H1 (cell line): ENCODE data around the gene MYH7B. TPM values are rescaled to one million over a fixed set of nuclear protein-coding genes. Genes with fewer than 3 reads are reported as not detected.

Source experiments
- CTCF ChIA-PET: fragments of 300-600 bp; sonication (Branson Sonifier 250); formaldehyde crosslinking; loops from one replicate; lab custom pipeline; 2021; ENCODE audit not compliant: partially characterized antibody; lab: Charles Lee
- POLR2A ChIA-PET: fragments of 300-600 bp; sonication (Branson Sonifier 250); formaldehyde crosslinking; loops from one replicate; lab custom pipeline; 2021; ENCODE audit warnings: inconsistent platforms; ENCODE audit not compliant: partially characterized antibody; lab: Charles Lee
- DNase-seq, 2 experiments: peaks; one replicate each; pipeline versions ENCODE4 v3.0.0 to v3.0.0-alpha.2; 2010 to 2022; ENCODE audit warnings: low spot score in 2 of 2, low read depth in 1 of 2, mixed read lengths in 1 of 2
- FAIRE-seq: peaks from 2 replicates; lab custom pipeline; 2011; peaks lifted over from hg19 to GRCh38; lab: Jason Lieb, UNC
- H2AFZ ChIP-seq: 2 replicates; pipeline ENCODE4 v1.8.1; 2012; ENCODE audit warnings: low read length, inconsistent platforms
- H2AK5ac ChIP-seq: 2 replicates; pipeline ENCODE4 v1.6.1; 2013; ENCODE audit warnings: low read depth, low read length
- H2BK120ac ChIP-seq: replicated peaks from 2 replicates; pipeline ENCODE3; 2013; ENCODE audit warnings: low read depth, low read length, inconsistent platforms
- H2BK12ac ChIP-seq: 2 replicates; pipeline ENCODE4 v1.6.1; 2013; ENCODE audit warnings: low read depth, low read length
- H2BK15ac ChIP-seq: 2 replicates; pipeline ENCODE4 v1.6.1; 2013; ENCODE audit warnings: low read length
- H2BK20ac ChIP-seq: 2 replicates; pipeline ENCODE4 v1.6.1; 2013; ENCODE audit warnings: low read length
- H2BK5ac ChIP-seq: 2 replicates; pipeline ENCODE4 v1.6.1; 2013; ENCODE audit warnings: low read depth, low read length
- H3K14ac ChIP-seq: 2 replicates; pipeline ENCODE4 v1.6.1; 2013; ENCODE audit warnings: inconsistent platforms; ENCODE audit not compliant: insufficient read length
- H3K18ac ChIP-seq: 2 replicates; pipeline ENCODE4 v1.6.1; 2013; ENCODE audit warnings: low read length; ENCODE audit errors: extremely low read depth
- H3K23ac ChIP-seq: 2 replicates; pipeline ENCODE4 v1.6.1; 2013; ENCODE audit warnings: inconsistent platforms; ENCODE audit not compliant: insufficient read length
- H3K23me2 ChIP-seq: 2 replicates; pipeline ENCODE4 v1.6.1; 2013; ENCODE audit warnings: low read depth, low read length
- H3K27ac ChIP-seq: 2 replicates; pipeline ENCODE4 v1.6.1; 2011; ENCODE audit warnings: low read depth, low read length, inconsistent platforms
- H3K27me3 ChIP-seq, 4 experiments: replicated peaks in 1 of 4; 1 replicate in 1 of 4; 2 replicates in 3 of 4; pipeline versions ENCODE4 v1.6.1 to v1.8.1; 2011 to 2013; ENCODE audit warnings: low read length in 3 of 4, mild to moderate bottlenecking in 3 of 4, inconsistent platforms in 2 of 4, mixed read lengths in 2 of 4, moderate library complexity in 1 of 4; ENCODE audit not compliant: control insufficient read depth in 3 of 4, insufficient read depth in 3 of 4; ENCODE audit errors: extremely low read depth in 1 of 4
- H3K36me3 ChIP-seq, 4 experiments: 2 replicates each; pipeline versions ENCODE4 v1.6.1 to v1.8.1; 2011 to 2013; ENCODE audit warnings: mild to moderate bottlenecking in 4 of 4, low read length in 3 of 4, moderate library complexity in 2 of 4, control low read depth in 1 of 4, inconsistent platforms in 1 of 4; ENCODE audit not compliant: insufficient read depth in 4 of 4, control insufficient read depth in 2 of 4
- H3K4ac ChIP-seq: replicated peaks from 2 replicates; pipeline ENCODE3; 2013; ENCODE audit warnings: low read length, low read depth, mixed read lengths, inconsistent platforms; ENCODE audit not compliant: insufficient read length
- H3K4me1 ChIP-seq, 4 experiments: replicated peaks in 1 of 4; 1 replicate in 1 of 4; 2 replicates in 3 of 4; pipeline versions ENCODE4 v1.6.1 to v1.8.1; 2011 to 2013; ENCODE audit warnings: low read length in 3 of 4, inconsistent platforms in 2 of 4, mixed read lengths in 1 of 4; ENCODE audit not compliant: insufficient read depth in 4 of 4, control insufficient read depth in 3 of 4
- H3K4me2 ChIP-seq, 2 experiments: 2 replicates each; pipeline versions ENCODE4 v1.6.1 to v1.8.1; 2011 to 2013; ENCODE audit warnings: low read depth in 2 of 2, low read length in 2 of 2, control low read depth in 1 of 2, inconsistent platforms in 1 of 2, mild to moderate bottlenecking in 1 of 2; ENCODE audit not compliant: insufficient read depth in 1 of 2
- H3K4me3 ChIP-seq, 4 experiments: fragments of 200-600, 300-600 bp in 1 of 4; sonication (generic), shearing (Covaris generic), sonication (Bioruptor Twin) in 1 of 4; 2 replicates each; pipeline versions ENCODE4 v1.5.1 to v1.8.1; 2011 to 2016; ENCODE audit warnings: low read length in 4 of 4, low read depth in 3 of 4, control low read depth in 2 of 4, inconsistent platforms in 2 of 4, mild to moderate bottlenecking in 2 of 4, mixed read lengths in 1 of 4, moderate library complexity in 1 of 4; ENCODE audit not compliant: insufficient read depth in 2 of 4; ENCODE audit errors: extremely low read depth in 1 of 4
- H3K56ac ChIP-seq: replicated peaks from 2 replicates; pipeline ENCODE3; 2013; ENCODE audit warnings: low read depth, mild to moderate bottlenecking, mixed read lengths, low read length, inconsistent platforms; ENCODE audit not compliant: insufficient read length
- H3K79me1 ChIP-seq: 2 replicates; pipeline ENCODE4 v1.6.1; 2013; ENCODE audit warnings: low read depth, low read length, control low read depth
- H3K79me2 ChIP-seq, 2 experiments: 2 replicates each; pipeline versions ENCODE4 v1.6.1 to v1.8.1; 2012 to 2013; ENCODE audit warnings: low read length in 2 of 2, mild to moderate bottlenecking in 2 of 2, inconsistent platforms in 1 of 2; ENCODE audit not compliant: insufficient read depth in 2 of 2, control insufficient read depth in 1 of 2
- H3K9ac ChIP-seq, 4 experiments: replicated peaks in 1 of 4; 1 replicate in 1 of 4; 2 replicates in 3 of 4; pipeline versions ENCODE4 v1.6.1 to v1.8.1; 2011 to 2013; ENCODE audit warnings: low read depth in 3 of 4, low read length in 3 of 4, control low read depth in 2 of 4, mild to moderate bottlenecking in 2 of 4, moderate library complexity in 2 of 4, inconsistent platforms in 1 of 4; ENCODE audit errors: extremely low read depth in 1 of 4
- H3K9me3 ChIP-seq, 2 experiments: 2 replicates each; pipeline versions ENCODE4 v1.6.1 to v1.8.1; 2012 to 2013; ENCODE audit warnings: mild to moderate bottlenecking in 2 of 2, moderate library complexity in 2 of 2, control low read depth in 1 of 2, inconsistent platforms in 1 of 2, low read depth in 1 of 2, low read length in 1 of 2, mixed read lengths in 1 of 2; ENCODE audit not compliant: insufficient read depth in 2 of 2
- H4K20me1 ChIP-seq, 2 experiments: replicated peaks in 1 of 2; 2 replicates each; pipeline versions ENCODE3 to v1.8.1; 2011 to 2013; ENCODE audit warnings: inconsistent platforms in 2 of 2, low read length in 2 of 2, mild to moderate bottlenecking in 1 of 2; ENCODE audit not compliant: insufficient read depth in 2 of 2, control insufficient read depth in 1 of 2
- H4K5ac ChIP-seq: 2 replicates; pipeline ENCODE4 v1.6.1; 2013; ENCODE audit warnings: low read length, low read depth, mixed read lengths, inconsistent platforms; ENCODE audit not compliant: insufficient read length
- H4K8ac ChIP-seq: 2 replicates; pipeline ENCODE4 v1.8.0; 2013; ENCODE audit warnings: mild to moderate bottlenecking, moderate library complexity, low read length, inconsistent platforms; ENCODE audit not compliant: insufficient read depth; ENCODE audit errors: extremely low read depth
- H4K91ac ChIP-seq: replicated peaks from 2 replicates; pipeline ENCODE3; 2013; ENCODE audit warnings: low read length, mixed read lengths, inconsistent platforms; ENCODE audit not compliant: insufficient read length
- CREB1 ChIP-seq: IDR thresholded peaks from 2 replicates; pipeline ENCODE4 v1.6.1; 2012; ENCODE audit warnings: inconsistent platforms
- WGBS, 2 experiments: shearing (Covaris generic) in 1 of 2; methylation state at CpG; one replicate each; pipeline versions ENCODE4 v1.1.6 to v1.1.7; 2013 to 2015; ENCODE audit warnings: low lambda C conversion rate in 2 of 2, mixed read lengths in 2 of 2, inconsistent platforms in 1 of 2, low coverage in 1 of 2, missing lambda C conversion rate in 1 of 2; ENCODE audit not compliant: insufficient replicate concordance in 2 of 2, insufficient coverage in 1 of 2, insufficient read length in 1 of 2; ENCODE audit errors: extremely low coverage in 1 of 2, missing lambda C conversion rate in 1 of 2; 5-methylcytosine and 5-hydroxymethylcytosine counted together
- polyA plus RNA-seq, 7 experiments: library from polyadenylated mRNA; depleted of rRNA in 3 of 7; stranded (reverse) in 5 of 7; unstranded in 2 of 7; fragments of >200 nt in 5 of 7; fragments of 200-250 nt in 2 of 7; gene quantifications; 1 replicate in 5 of 7; 2 replicates in 1 of 7; 4 replicates in 1 of 7; pipeline versions ENCODE4 v1.2.1 to v1.2.3, GENCODE V29; 2011 to 2013; ENCODE audit warnings: missing spikeins in 2 of 7, mixed read lengths in 2 of 7
- total RNA-seq: library from RNA; stranded (reverse); fragmentation: NEBNext Ultra II Directional; extraction: Animal tissue kit (Norgen Biotek cat#: 25700); gene quantifications from 2 replicates; pipeline ENCODE4 v1.2.1, GENCODE V29; 2021

MYH7B gene
- total and polyA plus RNA-seq, 2 of the 8 experiments (the other 6 are each of a cell fraction or from before 2014, with no cell fraction given): 0.15 to 0.30 TPM

GRCh38 chr20:34999782-35000181 lies 44.1 kb downstream of the MYH7B start:
- no peak overlapping the region for H2BK120ac ChIP-seq
- no peak overlapping the region for H2AFZ ChIP-seq
- H3K4ac ChIP-seq: no peak overlapping the region
- no peak overlapping the region for H4K8ac ChIP-seq
- FAIRE-seq: no peak
- H3K56ac ChIP-seq: no peak overlapping the region
- CTCF ChIA-PET: interaction anchor here (1.0 to 4.7 kb wide), 13 partner anchors 11 to 170 kb away, joined by 3 to 64 read pairs (median 6); partner anchors contain the start of genes ACSS2 and GGT7
- H2BK5ac ChIP-seq: no peak overlapping the region
- H3K36me3 ChIP-seq: peaks cover 7 to 35% (median 27%) of the 10 kb centered on the region in 4 experiments; a peak in 5 of 8 replicates
- peaks cover 0 to 2% (median 0%) of the 10 kb centered on the region in 4 experiments; a peak in 2 of 7 replicates for H3K4me1 ChIP-seq
- H2BK15ac ChIP-seq: no peak overlapping the region
- POLR2A ChIA-PET: interaction anchor here (0.7 to 2.5 kb wide), 6 partner anchors 15 to 176 kb away, joined by 3 to 7 read pairs (median 4); partner anchors contain the start of genes GSS and MYH7B
- no peak overlapping the region for H3K23ac ChIP-seq
- no peak for TF ChIP-seq CREB1
- TF ChIP-seq, all 59 proteins: peak for 0
- Histone ChIP-seq H3K14ac (no peak overlapping the region), H3K27me3 (no peaks in the 10 kb centered on the region), H2AK5ac (no peak overlapping the region), H3K18ac (no peak overlapping the region), H3K27ac (no peak overlapping the region), H4K5ac (no peak overlapping the region), H3K79me1 (no peaks in the 10 kb centered on the region), H3K9me3 (no peaks in the 10 kb centered on the region), H4K91ac (no peak overlapping the region), H3K23me2 (no peaks in the 10 kb centered on the region; the same call in 1 of the 2 replicates), H2BK12ac (no peak overlapping the region), H3K4me2 (no peak overlapping the region), H2BK20ac (no peak overlapping the region), H3K4me3 (no peak overlapping the region), H3K9ac (no peak overlapping the region), H4K20me1 (peaks cover 6 to 9% of the 10 kb centered on the region in 2 experiments), H3K79me2 (no peaks in the 10 kb centered on the region)
- no peak for DNase-seq
- WGBS, 2 experiments: 94% methylated on average over 10 of the region's 10 CpGs; no CpG with 5 or more reads in 1 of the 2 experiments
